Calu3 (cell line): Measurements from ENCODE around the gene RHOH. TPM values are rescaled to one million over a fixed set of nuclear protein-coding genes. Genes with fewer than 3 reads are reported as not detected.
"Not testable (repeated sequence)": the region's sequence is repeated elsewhere in the genome, so short reads cannot be mapped to it uniquely, and the experiment has no call there.

Experiments used
- BruUV-seq: library from RNA; stranded (reverse); fragments of 400-500 nt; replicated peaks from 2 replicates; lab custom pipeline; 2021; lab: Mats Ljungman, UMichigan
- CTCF ChIA-PET: fragments of 300-600 bp; sonication (Branson Sonifier 250); formaldehyde crosslinking; loops from one replicate; lab custom pipeline; 2022; ENCODE audit warnings: antibody characterized with exemption; lab: Charles Lee
- DNase-seq: peaks from one replicate; pipeline ENCODE4 v3.0.0; 2022
- H3K27ac Mint-ChIP-seq: one replicate; pipeline ENCODE4 v1.8.0; 2022; ENCODE audit warnings: mixed read lengths; ENCODE audit not compliant: unreplicated experiment
- H3K27me3 Mint-ChIP-seq: one replicate; pipeline ENCODE4 v1.8.0; 2022; ENCODE audit warnings: mixed read lengths; ENCODE audit not compliant: unreplicated experiment
- H3K36me3 Mint-ChIP-seq: one replicate; pipeline ENCODE4 v1.8.0; 2022; ENCODE audit warnings: mild to moderate bottlenecking, moderate library complexity, mixed read lengths; ENCODE audit not compliant: insufficient read depth, unreplicated experiment
- H3K4me1 Mint-ChIP-seq: one replicate; pipeline ENCODE4 v1.8.0; 2022; ENCODE audit warnings: mild to moderate bottlenecking, low read depth, mixed read lengths; ENCODE audit not compliant: unreplicated experiment
- H3K4me3 Mint-ChIP-seq: one replicate; pipeline ENCODE4 v1.8.0; 2022; ENCODE audit warnings: mild to moderate bottlenecking, low read depth, moderate library complexity, mixed read lengths; ENCODE audit not compliant: unreplicated experiment
- H3K9me3 Mint-ChIP-seq: one replicate; pipeline ENCODE4 v1.8.0; 2022; ENCODE audit warnings: low read depth, mixed read lengths; ENCODE audit not compliant: unreplicated experiment
- intact Hi-C: fragments of 100-400 bp; cut with micrococcal nuclease; formaldehyde crosslinking; loops from one replicate; pipeline ENCODE4 v1.10.0; 2022; ENCODE audit not compliant: unreplicated experiment
- total RNA-seq: library from RNA; stranded (reverse); gene quantifications from 2 replicates; pipeline ENCODE4 v1.2.3, GENCODE V29; 2022
- TF ChIP-seq, protein P1 (sequence below): fragments of 200-600 bp; IDR thresholded peaks from one replicate; pipeline ENCODE4 v1.8.0; 2022; ENCODE audit warnings: antibody characterized with exemption; ENCODE audit not compliant: unreplicated experiment

The RHOH gene
- total RNA-seq, 1 experiment from 2014 or later, result not detected

DNA sequence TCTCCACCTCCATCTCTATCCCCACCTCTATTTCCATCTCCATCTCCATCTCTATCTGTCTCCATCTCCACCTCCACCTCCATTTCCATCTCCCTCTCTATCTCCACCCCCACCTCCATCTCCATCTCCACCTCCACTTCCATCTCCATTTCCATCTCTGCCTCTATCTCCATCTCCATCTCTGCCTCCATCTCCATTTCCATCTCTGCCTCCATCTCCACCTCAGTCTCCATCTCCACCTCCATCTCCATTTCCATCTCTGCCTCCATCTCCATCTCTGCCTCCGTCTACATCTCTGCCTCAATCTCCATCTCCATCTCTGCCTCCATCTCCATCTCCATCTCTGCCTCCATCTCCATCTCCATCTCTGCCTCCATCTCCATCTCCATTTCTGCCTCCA is 97.5 kb downstream of the RHOH start:
- Mint-ChIP-seq H3K36me3 (no peaks in the 10 kb centered on the region), H3K9me3 (no peaks in the 10 kb centered on the region), H3K27me3 (no peaks in the 10 kb centered on the region), H3K4me1 (peaks cover 5% of the 10 kb centered on the region), H3K4me3 (no peak overlapping the region), H3K27ac (no peak overlapping the region)
- TF ChIP-seq, protein P1, sequence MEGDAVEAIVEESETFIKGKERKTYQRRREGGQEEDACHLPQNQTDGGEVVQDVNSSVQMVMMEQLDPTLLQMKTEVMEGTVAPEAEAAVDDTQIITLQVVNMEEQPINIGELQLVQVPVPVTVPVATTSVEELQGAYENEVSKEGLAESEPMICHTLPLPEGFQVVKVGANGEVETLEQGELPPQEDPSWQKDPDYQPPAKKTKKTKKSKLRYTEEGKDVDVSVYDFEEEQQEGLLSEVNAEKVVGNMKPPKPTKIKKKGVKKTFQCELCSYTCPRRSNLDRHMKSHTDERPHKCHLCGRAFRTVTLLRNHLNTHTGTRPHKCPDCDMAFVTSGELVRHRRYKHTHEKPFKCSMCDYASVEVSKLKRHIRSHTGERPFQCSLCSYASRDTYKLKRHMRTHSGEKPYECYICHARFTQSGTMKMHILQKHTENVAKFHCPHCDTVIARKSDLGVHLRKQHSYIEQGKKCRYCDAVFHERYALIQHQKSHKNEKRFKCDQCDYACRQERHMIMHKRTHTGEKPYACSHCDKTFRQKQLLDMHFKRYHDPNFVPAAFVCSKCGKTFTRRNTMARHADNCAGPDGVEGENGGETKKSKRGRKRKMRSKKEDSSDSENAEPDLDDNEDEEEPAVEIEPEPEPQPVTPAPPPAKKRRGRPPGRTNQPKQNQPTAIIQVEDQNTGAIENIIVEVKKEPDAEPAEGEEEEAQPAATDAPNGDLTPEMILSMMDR, result no peak
- DNase-seq, result no peak
- BruUV-seq, result no TSS peak
- intact Hi-C loops, result no loop called here
- CTCF ChIA-PET, result no interaction called here

DNA sequence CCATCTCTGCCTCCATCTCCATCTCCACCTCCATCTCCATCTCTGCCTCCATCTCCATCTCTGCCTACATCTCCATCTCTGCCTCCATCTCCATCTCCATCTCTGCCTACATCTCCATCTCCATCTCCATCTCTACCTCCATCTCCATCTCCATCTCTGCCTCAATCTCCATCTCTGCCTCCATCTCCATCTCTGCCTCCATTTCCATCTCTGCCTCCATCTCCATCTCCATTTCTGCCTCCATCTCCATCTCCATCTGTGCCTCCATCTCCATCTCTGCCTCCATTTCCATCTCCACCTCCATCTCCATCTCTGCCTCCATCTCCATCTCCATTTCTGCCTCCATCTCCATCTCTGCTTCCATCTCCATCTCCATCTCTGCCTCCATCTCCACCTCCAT is 98.2 kb downstream of the RHOH start:
- H3K4me1 Mint-ChIP-seq, BruUV-seq, intact Hi-C loops, H3K9me3 Mint-ChIP-seq, H3K27me3 Mint-ChIP-seq, DNase-seq, H3K4me3 Mint-ChIP-seq, CTCF ChIA-PET, H3K27ac Mint-ChIP-seq, H3K36me3 Mint-ChIP-seq: not testable (repeated sequence)

DNA sequence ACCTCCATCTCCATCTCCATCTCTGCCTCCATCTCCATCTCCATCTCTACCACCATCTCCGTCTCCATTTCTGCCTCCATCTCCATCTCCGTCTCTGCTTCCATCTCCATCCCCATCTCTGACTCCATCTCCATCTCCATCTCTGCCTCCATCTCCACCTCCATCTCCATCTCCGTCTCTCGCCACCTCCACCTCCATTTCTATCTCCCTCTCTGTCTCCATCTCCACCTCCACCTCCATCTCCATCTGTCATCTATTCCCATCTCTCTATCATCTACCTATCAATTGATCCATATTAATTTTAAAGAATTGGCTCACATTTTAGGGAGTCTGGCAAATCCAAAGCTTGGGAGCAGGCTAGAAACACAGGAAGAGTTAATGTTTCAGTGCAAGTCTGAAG is 98.7 kb downstream of the RHOH start:
- TF ChIP-seq, protein P1, result no peak
- Mint-ChIP-seq H3K4me3 (no peak overlapping the region), H3K27ac (no peak overlapping the region), H3K36me3 (no peaks in the 10 kb centered on the region), H3K9me3 (no peaks in the 10 kb centered on the region), H3K27me3 (no peaks in the 10 kb centered on the region), H3K4me1 (no peaks in the 10 kb centered on the region)
- no peak for DNase-seq
- BruUV-seq, result no TSS peak
- intact Hi-C loops, result no loop called here
- CTCF ChIA-PET, result no interaction called here

Other genes with a start within 250 kb of the RHOH start
- gene PDS5A, start 219.1 kb upstream of the RHOH start, total RNA-seq, result 42.6 and 49.1 TPM in 2 replicates
- 5.0 and 5.3 TPM in 2 replicates for gene N4BP2, start 140.2 kb upstream of the RHOH start, total RNA-seq
- not detected in 2 replicates for gene CHRNA9, start 138.3 kb downstream of the RHOH start, total RNA-seq